Kidney epithelial cell (primary cell): ENCODE data around the gene SEPHS1. TPM values are rescaled to one million over a fixed set of nuclear protein-coding genes. Genes with fewer than 3 reads are reported as not detected.

Source experiments
- DNase-seq: peaks from one replicate; pipeline ENCODE4 v3.0.0-alpha.2; 2010; ENCODE audit warnings: low read depth
- H3K27me3 ChIP-seq: 2 replicates; pipeline ENCODE4 v1.6.0; 2011; ENCODE audit warnings: low read length; ENCODE audit not compliant: control insufficient read depth, insufficient read depth
- H3K36me3 ChIP-seq: 2 replicates; pipeline ENCODE4 v1.5.1; 2011; ENCODE audit warnings: low read length; ENCODE audit not compliant: control insufficient read depth, insufficient read depth
- H3K4me3 ChIP-seq: 2 replicates; pipeline ENCODE4 v1.5.1; 2011; ENCODE audit warnings: low read depth, mild to moderate bottlenecking, control low read depth, low read length
- CTCF ChIP-seq: IDR thresholded peaks from 2 replicates; pipeline ENCODE4 v1.5.1; 2011; ENCODE audit warnings: mild to moderate bottlenecking, moderate library complexity, low read length, control low read depth, inconsistent platforms; ENCODE audit not compliant: insufficient read depth, poor library complexity, severe bottlenecking
- total RNA-seq: library from RNA; depleted of rRNA; stranded (reverse); fragments of >200 nt; gene quantifications from 2 replicates; pipeline ENCODE4 v1.2.3, GENCODE V29; 2015

Gene SEPHS1
- total RNA-seq, 1 donor from 2014 or later = 48.9 TPM

DNA sequence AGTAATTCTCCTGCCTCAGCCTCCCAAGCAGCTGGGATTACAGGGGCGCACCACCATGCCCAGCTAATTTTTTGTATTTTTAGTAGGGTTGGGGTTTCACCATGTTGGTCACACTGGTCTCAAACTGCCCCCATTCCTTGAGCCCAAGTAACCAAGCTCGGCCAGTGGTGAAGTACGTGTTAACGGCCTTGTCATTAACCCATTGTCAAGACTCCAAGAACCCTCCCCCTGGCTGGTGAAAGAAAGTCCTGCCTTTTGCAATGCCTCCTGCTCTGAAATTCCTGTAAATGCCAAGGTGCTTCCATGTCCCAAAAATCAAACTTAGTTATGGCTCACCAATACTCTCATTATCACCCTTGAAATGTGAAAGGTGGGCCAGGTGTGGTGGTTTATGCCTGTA, 18.8 kb upstream of the SEPHS1 start:
- TF ChIP-seq CTCF = no peak
- no peak for DNase-seq
- H3K27me3 ChIP-seq = no peaks in the 10 kb centered on the region
- no peaks in the 10 kb centered on the region for H3K36me3 ChIP-seq
- no peak overlapping the region for H3K4me3 ChIP-seq

- Histone ChIP-seq H3K27me3 (no peaks in the 10 kb centered on the region), H3K36me3 (no peaks in the 10 kb centered on the region), H3K4me3 (no peak overlapping the region)
- DNase-seq = no peak
- no peak for TF ChIP-seq CTCF
Measured at GRCh38 chr10:13365831-13366230, 17.7 kb upstream of the SEPHS1 start.

DNA sequence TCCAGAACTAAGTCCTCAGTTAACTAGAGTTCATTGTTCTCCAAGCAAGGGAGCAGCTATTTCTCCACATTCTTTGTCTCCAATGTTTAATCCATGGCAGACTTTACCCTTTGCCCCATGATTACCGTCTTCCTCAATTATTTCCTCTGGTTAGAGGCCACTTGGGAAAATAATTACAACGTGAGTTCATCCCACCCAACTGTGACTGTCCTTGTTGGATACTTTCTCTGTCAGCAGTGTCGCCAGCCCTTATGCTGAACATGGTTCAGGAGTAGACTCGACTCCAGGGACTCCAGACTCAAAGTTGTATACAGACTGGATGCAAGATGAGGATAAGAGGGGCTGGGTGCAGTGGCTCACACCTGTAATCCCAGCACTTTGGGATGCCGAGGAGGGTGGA, 17.1 kb upstream of the SEPHS1 start:
- no peak for DNase-seq
- no peaks in the 10 kb centered on the region for H3K36me3 ChIP-seq
- no peaks in the 10 kb centered on the region for H3K27me3 ChIP-seq
- H3K4me3 ChIP-seq = no peak overlapping the region
- no peak for TF ChIP-seq CTCF

DNA sequence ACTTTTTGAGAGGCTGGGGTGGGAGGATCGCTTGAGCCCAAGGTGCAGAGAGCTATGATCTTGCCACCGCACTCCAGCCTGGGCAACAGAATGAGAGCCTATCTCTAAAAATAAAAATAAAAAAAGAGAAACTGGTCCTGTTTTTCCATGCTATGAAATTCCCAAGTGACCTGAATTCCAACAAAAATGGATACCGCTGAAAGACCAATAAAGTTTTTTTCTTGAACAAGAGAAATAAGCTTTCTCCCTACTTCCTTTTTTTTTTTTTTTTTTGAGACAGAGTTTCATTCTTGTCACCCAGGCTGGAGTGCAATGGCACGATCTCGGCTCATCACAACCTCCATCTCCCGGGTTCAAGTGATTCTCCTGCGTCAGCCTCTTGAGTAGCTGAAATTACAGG, 12.5 kb upstream of the SEPHS1 start:
- no peak for DNase-seq
- Histone ChIP-seq H3K27me3 (no peaks in the 10 kb centered on the region), H3K4me3 (no peak overlapping the region), H3K36me3 (no peaks in the 10 kb centered on the region)
- no peak for TF ChIP-seq CTCF

GRCh38 chr10:13356392-13356791, 8.3 kb upstream of the SEPHS1 start:
- TF ChIP-seq CTCF = no peak
- peaks cover 4% of the 10 kb centered on the region for H3K27me3 ChIP-seq

DNA sequence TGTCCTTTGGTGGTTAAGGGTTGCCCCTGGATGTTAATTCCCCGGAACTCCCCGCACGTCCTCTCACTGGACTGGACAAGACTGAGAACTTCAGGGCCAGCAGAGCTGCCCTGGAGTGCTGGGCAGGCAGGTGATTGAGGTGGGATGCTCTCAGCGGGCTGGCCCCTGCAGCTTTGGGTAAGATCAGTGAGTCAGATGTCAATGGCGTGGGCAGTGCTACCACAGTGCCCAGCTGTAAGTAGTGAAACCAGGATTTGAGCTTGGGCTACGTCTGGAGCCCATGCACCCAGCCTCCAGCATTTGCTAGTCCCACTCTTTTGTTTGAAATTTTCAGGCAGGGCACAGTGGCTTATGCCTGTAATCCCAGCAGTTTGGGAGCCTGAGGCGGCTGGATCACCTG, 6.7 kb upstream of the SEPHS1 start:
- DNase-seq = no peak

More at GRCh38 chr10:13356392-13356791, 8.3 kb upstream of the SEPHS1 start:
- H3K4me3 ChIP-seq = no peak overlapping the region
- no peaks in the 10 kb centered on the region for H3K36me3 ChIP-seq
- no peak for DNase-seq

More for the DNA sequence above, 6.7 kb upstream of the SEPHS1 start:
- H3K36me3 ChIP-seq = no peaks in the 10 kb centered on the region
- peaks cover 6% of the 10 kb centered on the region for H3K27me3 ChIP-seq
- TF ChIP-seq CTCF = no peak
- no peak overlapping the region for H3K4me3 ChIP-seq
